RWPE1 (cell line): ENCODE results near the gene ESR2.

ENCODE experiments used
- CTCF ChIA-PET: fragments of 350-600 bp; sonication (Branson Sonifier 250); formaldehyde crosslinking; extraction: SDS; loops from one replicate; lab custom pipeline; 2021; lab: Yijun Ruan, JAX
- POLR2A ChIA-PET: fragments of 400-600 bp; formaldehyde crosslinking; extraction: SDS; loops from one replicate; lab custom pipeline; 2020; ENCODE audit warnings: antibody characterized with exemption; ENCODE audit not compliant: low non-redundant PET; lab: Yijun Ruan, JAX
- DNase-seq: peaks from one replicate; pipeline ENCODE4 v3.0.0; 2012; ENCODE audit warnings: low spot score
- H3K27ac ChIP-seq: fragments of 450-650 bp; 2 replicates; pipeline ENCODE4 v1.5.1; 2017
- TF ChIP-seq, protein P1 (sequence below): fragments of 450-650 bp; conservative IDR thresholded peaks from 2 replicates; pipeline ENCODE4 v1.5.1; 2017; ENCODE audit warnings: low read depth, mild to moderate bottlenecking

The ESR2 gene

DNA sequence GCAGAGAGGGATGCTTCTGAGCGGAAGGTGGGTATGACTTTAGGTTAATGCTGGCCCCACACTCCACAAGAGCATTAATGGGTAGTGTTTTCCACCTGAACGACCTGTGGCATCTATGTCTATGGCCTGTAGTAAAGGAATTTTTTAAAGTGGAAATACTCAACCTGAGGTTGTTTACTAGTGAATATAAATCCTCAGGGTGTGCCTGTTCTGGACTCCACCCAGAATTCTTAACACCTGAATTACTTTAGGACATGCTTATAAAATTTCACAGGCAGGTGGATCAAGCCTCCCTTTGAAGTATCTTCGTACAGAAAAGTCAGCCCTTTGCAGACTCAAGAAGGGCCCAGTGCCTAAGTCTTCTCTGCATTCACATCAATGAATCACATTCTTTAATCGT is 196.1 kb downstream of the ESR2 start:
- TF ChIP-seq, protein P1, sequence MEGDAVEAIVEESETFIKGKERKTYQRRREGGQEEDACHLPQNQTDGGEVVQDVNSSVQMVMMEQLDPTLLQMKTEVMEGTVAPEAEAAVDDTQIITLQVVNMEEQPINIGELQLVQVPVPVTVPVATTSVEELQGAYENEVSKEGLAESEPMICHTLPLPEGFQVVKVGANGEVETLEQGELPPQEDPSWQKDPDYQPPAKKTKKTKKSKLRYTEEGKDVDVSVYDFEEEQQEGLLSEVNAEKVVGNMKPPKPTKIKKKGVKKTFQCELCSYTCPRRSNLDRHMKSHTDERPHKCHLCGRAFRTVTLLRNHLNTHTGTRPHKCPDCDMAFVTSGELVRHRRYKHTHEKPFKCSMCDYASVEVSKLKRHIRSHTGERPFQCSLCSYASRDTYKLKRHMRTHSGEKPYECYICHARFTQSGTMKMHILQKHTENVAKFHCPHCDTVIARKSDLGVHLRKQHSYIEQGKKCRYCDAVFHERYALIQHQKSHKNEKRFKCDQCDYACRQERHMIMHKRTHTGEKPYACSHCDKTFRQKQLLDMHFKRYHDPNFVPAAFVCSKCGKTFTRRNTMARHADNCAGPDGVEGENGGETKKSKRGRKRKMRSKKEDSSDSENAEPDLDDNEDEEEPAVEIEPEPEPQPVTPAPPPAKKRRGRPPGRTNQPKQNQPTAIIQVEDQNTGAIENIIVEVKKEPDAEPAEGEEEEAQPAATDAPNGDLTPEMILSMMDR: no peak
- DNase-seq: no peak
- ChIA-PET CTCF (no interaction called here), POLR2A (no interaction called here)
- H3K27ac ChIP-seq: no peak overlapping the region

DNA sequence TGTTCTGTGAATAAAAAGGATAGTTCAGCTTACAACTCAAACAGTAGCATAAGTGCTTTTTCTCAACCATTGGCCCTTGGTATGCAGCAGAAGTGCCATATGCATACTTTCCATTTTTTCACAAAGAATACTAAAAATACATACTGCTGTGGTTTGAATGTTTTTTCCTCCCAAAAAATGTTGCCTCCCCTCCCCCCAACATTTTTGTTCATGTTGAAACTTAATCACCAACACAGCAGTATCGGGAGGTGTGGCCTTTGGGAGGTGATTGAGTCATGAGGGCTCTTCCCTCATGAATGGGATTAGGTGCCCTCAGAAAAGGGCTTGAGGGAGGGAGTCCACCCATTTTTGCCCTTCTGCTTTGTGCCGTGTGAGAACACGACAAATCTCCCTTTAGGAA is 198.6 kb downstream of the ESR2 start:
- TF ChIP-seq, protein P1: no peak
- ChIA-PET CTCF (no interaction called here), POLR2A (no interaction called here)
- H3K27ac ChIP-seq: no peak overlapping the region
- DNase-seq: no peak

DNA sequence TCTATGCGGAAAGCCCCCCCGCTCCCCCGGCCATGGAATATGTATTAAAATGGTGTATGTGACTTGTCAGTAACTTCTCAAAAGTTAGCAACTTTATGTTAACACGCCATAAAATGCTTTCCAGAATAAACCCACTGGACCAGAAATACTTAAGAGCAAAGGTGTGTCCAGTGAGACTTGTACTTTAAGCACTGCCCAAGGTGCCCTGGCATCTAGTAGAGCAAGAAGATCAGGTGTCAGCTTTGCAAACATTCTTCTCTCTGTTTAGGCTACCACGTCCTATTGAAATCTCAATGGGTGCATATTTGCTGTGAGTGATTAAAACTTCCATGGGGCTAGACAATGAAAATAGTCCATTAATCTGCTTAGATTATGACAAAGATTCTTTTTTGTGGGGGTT is 201.2 kb downstream of the ESR2 start:
- TF ChIP-seq, protein P1: no peak
- H3K27ac ChIP-seq: no peak overlapping the region
- no peak for DNase-seq
- ChIA-PET POLR2A (no interaction called here), CTCF (no interaction called here)

DNA sequence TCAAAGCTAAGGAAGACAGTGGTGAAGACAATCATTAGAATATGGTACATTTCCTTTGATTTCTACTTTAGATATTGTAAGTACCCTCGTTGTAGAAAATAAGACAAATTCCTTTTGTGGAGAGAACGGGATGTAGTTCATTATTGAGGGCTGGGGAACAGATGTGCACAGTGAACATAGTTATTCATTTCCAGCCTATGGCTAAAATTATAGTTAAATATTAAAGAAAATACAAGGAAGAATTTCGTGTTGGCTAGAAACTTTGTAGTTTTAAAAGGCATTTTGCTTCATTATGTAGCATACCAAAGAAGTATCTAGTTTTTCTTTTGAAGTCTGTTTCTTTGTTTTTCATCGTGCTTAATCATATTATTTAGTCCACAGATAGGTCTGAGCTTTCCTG is 201.8 kb downstream of the ESR2 start:
- TF ChIP-seq, protein P1: no peak
- H3K27ac ChIP-seq: no peak overlapping the region
- POLR2A ChIA-PET: no interaction called here
- CTCF ChIA-PET: no interaction called here
- DNase-seq: no peak

DNA sequence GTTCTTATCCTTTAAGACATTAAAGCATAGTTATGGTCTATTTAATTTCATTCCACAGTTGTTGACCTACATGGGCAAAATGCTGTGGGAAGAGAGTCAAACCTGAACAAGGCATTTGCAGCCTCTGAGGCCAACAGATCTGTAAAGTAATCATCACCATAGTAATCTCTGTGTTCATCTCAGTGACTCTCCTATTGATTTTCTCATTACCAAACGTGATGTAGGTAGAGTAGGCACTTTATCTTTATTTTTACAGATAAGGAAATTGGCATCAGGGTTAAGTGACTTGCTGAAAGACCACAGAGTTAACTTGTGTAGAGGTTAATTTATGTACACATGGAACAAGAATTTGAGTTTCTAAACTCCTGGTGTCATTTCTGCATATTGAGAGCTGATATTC is 203.0 kb downstream of the ESR2 start:
- no peak overlapping the region for H3K27ac ChIP-seq
- TF ChIP-seq, protein P1: no peak
- DNase-seq: no peak
- ChIA-PET POLR2A (no interaction called here), CTCF (interaction anchor here (0.8 kb wide), 1 partner anchor 19 kb away, joined by 3 read pairs; no protein-coding TSS in a partner anchor)

DNA sequence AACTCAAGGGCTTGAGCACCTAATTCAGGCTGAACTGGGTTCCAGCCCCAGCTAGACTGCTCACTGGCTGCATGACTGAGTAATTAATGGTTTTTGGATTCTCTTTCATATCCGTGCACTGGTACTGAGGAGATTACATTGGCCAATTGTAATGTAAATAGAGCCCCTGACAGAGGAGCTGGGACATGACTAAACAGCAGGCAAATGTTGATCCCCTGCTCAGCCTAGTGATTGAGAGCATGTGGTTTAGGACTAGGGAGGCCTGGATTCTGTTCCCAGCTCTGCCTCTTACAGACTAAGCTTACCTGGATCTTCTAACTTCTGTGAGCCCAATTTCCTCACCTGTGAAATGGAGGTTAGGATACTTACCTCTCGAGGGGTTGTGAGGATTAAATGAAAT is 204.3 kb downstream of the ESR2 start:
- TF ChIP-seq, protein P1: no peak
- ChIA-PET CTCF (interaction anchor here (0.6 kb wide), 2 partner anchors 131 to 291 kb away, joined by 3 to 4 read pairs; no protein-coding TSS in a partner anchor), POLR2A (no interaction called here)
- no peak for DNase-seq
- H3K27ac ChIP-seq: no peak overlapping the region

DNA sequence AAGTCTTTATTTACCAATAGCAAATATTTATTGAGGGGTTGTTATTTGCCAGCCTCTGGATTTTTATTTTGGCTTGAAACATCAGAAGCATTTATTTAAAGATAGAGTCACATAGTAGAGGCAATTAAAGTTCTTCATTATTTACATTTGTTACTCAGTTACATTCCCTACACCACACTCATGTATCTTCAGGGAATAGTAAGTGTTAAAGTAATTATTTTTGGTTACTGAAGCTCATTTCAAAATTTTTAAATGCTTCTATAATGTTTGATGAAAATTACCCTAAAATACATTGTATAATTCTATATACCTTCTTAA is 205.6 kb downstream of the ESR2 start:
- ChIA-PET POLR2A (no interaction called here), CTCF (no interaction called here)
- TF ChIP-seq, protein P1: no peak
- DNase-seq: no peak
- H3K27ac ChIP-seq: no peak overlapping the region
